ENCODE results near the gene GPER1. TPM values are rescaled to one million over a fixed set of nuclear protein-coding genes. Genes with fewer than 3 reads are reported as not detected.

The GPER1 gene
- total RNA-seq, 4 donors from 2014 or later: 4.2 to 8.9 (median 6.0) TPM

DNA sequence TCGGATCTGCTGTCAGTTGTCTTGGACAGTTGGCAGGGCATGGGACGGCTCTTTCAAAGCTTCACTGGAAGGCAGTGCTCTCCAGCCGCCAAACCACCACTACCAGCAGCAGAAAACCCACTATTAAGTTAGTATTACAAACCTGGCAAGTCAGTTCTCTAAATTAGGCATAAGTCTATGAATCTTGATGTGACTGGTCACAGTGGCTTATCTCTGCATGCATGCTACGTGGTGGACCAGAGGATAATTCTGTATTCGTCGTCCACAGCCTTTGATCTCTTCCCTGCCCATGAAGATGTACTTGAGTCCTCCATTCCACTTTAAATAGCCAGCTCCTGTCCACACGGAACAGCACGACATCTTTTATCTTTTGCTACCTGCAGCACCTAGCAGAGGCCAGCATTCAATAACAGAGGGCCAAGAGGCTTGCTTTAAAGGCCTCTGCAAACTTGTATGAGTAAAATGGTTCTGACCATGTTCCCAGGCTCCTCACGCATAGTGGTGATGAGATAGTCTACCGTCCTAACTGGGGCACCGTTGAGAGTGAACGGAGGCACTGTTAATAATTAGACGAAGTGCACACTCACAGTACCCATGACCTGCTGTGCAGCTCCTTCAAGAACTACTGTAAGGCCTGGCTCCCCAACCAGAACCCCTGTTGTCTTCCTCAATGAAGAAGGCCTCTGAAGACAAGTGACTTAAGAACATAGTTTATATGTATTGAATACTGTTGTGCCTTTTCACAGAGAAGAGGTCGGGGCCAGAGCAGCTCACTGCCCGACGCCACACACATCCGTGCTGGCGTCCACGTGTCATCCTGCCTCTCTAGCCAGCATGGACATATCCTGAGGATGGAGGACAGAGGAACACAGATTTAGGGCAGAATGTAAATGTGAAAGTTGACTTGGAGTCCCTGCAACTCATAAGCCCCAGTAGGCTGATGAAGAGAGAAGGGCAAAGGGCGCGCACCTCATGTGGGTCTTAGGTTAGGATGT, 42.5 kb upstream of the GPER1 start:
- TF ChIP-seq CTCF (IDR thresholded peaks at IDR 0.05; ENCODE audit: low read depth): no peak

- TF ChIP-seq CTCF (IDR thresholded peaks at IDR 0.05; ENCODE audit: low read depth): no peak
These were observed 40.9 kb upstream of the GPER1 start for GRCh38 chr7:1046722-1047679.

DNA sequence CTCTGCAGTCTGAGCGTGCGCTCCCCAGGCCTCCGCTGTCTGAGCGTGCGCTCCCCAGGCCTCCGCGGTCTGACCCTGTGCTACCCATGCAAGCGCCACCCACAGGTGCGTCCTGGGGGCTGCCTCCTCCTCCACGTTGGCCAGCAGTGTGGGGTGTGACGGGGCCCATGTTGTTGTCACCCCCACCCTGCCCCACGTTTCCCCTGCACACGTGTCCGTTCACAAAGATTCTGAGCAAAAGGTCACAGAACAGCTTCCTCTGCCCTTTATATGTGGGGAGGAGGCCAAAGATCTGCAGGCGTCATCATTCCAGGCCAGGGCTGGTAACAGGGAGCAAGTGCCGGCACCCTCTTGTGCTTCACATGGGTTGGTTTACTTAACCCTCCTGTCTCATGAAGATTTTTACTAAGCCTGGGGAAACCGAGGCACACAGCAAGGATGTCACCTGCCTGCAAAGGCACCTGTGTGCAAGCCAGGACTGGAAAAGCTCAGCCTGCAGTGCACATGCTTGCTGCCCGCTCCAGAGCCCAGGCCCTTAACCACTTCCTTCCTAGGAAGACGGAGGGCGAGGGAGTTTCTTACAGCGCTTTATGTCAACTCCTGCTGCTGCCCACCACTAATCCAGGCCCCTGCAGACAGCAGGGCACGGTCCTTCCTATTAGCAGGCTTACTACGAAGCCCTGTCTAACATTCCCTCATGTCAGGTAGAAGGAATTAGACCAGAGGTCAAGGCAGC, 38.7 kb upstream of the GPER1 start:
- no peak for TF ChIP-seq CTCF (IDR thresholded peaks at IDR 0.05; ENCODE audit: low read depth)

DNA sequence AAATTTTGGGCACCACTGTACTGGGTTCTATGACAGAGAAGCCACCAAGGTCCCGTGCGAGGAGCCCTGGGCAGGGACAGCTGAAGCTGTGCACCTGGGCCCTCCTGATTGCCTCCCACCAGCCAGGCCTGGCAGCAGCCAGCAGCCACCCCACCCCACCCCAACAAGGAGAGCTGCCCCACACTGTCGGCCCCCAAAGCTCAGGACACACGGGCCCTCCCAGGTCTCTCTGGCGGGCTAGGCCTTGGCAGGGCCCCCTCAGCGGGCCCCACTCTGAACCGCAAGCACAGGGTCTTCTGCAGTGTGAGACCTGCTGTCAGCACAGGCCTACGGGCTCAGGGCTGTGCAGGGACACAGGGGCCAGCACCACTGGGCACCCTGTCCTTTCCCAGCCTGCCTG, 38.1 kb upstream of the GPER1 start:
- TF ChIP-seq CTCF (IDR thresholded peaks at IDR 0.05; ENCODE audit: low read depth): no peak

DNA sequence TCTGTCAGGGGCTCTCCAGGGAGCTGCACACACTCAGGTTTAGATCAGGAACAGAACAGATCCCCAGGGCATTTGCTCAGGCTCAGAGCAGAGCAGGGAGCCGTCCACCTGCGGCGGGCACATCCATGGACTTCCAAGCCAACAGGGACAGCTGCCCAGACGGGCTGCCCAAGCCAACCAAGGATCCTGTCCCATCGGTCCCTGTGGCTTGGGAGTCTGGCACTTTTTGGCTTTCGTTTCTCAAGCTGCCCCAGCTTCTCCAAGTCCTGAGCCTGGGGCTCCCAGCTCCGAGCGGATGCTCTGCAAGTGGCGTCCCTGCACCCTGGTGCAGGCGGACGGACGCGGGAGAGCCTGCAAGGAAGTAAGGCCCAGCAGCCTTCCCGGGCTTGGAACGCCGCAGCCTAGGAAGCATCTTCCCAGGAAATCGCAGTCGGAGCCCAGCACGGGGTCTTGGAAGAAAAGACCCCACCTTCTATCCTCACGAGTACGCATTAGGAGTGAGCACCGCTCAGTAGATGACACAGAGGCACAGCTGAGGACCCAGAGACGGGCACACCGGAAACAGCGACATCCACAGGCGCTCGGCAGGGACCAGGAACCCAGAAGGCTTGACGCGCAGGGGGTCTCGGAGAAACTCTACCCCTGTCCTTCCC, 37.5 kb upstream of the GPER1 start:
- TF ChIP-seq CTCF (IDR thresholded peaks at IDR 0.05; ENCODE audit: low read depth): no peak

DNA sequence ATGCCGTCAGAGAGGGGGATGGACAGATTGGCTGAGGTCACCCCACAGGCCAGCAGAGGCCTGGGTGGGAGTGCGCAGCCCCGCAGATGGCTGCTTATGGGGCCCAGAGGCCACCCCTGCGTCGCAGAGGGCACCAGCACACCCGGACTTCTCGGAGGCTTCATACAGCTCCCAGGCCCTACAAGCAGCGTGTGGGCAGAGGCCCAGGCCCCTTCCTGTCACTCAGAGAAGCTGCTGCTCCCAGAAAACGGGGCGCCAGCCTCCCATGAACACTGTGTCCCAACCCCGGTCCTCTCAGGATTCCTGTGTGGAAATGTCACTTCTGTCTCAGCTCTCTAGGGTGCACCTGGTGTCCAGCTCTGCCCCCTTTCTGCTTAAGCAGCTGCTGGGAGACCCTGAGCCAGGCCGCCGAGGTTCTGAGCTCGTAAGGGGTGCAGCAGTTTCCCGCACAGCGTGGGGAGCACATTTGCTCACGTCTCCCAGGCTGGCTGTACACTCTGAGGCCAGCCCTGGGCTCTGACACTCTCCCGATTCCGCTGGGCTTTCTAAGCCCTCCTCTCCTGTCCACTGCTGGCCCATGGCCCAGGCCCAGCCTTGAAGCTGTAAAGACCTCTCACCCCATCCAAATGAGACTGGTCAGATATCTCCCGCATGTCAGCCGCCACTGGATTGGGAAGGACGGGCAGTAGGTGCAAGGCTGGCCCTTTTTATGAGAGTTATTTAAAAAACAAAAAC, 36.8 kb upstream of the GPER1 start:
- TF ChIP-seq CTCF (IDR thresholded peaks at IDR 0.05; ENCODE audit: low read depth): no peak
